Measurements from ENCODE around the gene CDH23. TPM values are rescaled to one million over a fixed set of nuclear protein-coding genes. Genes with fewer than 3 reads are reported as not detected.

Gene CDH23
- total and polyA plus RNA-seq, 2 of the 8 experiments (the other 6 are each of a cell fraction or from before 2014, with no cell fraction given), result 1.9 to 4.9 TPM

DNA sequence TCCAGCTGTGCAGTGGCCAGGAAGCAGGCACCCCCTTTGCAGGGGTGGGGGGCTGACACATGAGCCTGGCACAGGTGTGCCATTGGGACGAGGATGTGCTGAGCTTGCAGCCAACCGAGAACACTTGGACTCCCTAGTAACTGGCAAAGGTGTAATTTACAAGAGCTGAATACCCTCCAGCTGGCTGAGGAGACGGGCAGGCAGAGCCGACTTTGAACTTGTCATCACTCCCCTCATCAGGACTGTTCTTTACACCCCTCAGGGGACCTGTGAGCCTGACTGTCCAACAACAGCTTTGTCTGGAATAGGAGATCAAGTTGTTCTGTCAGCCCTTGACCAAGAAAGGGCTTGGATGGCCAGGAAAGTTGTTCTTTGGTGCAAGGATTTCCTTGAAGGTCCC lies 61.2 kb downstream of the CDH23 start:
- H3K79me2 ChIP-seq (ENCODE audit: control insufficient read depth in 1 of 2, insufficient read depth in 2 of 2, low read length in 2 of 2), result no peaks in the 10 kb centered on the region
- H4K8ac ChIP-seq (ENCODE audit: extremely low read depth, insufficient read depth, low read length), result peak overlapping the region; percentile 28; the same call in 1 of the 2 replicates
- no peaks in the 10 kb centered on the region for H3K23me2 ChIP-seq (ENCODE audit: low read depth, low read length)
- H2AK5ac ChIP-seq (ENCODE audit: low read depth, low read length), result no peak overlapping the region
- TF ChIP-seq SIRT6 (IDR thresholded peaks at IDR 0.05; ENCODE audit: low read length) (no peak), BRCA1 (IDR thresholded peaks at IDR 0.05; ENCODE audit: low read depth, low read length) (no peak), SAP30 (IDR thresholded peaks at IDR 0.05; ENCODE audit: insufficient read depth, insufficient replicate concordance, low read length) (no peak)
- H3K23ac ChIP-seq (ENCODE audit: insufficient read length), result no peak overlapping the region
- POLR2A ChIA-PET (ENCODE audit: partially characterized antibody), result interaction anchor here (1.3 kb wide), 1 partner anchor 18 kb away, joined by 3 read pairs; no protein-coding TSS in a partner anchor
- FAIRE-seq (no peak), DNase-seq (ENCODE audit: low read depth in 1 of 2, low spot score in 2 of 2) (no peak)
- H2BK120ac ChIP-seq (replicated peaks; ENCODE audit: low read depth, low read length), result no peak overlapping the region
- WGBS, 2 experiments (ENCODE audit: extremely low coverage in 1 of 2, insufficient coverage in 1 of 2, insufficient read length in 1 of 2, insufficient replicate concordance in 2 of 2, low coverage in 1 of 2, low lambda C conversion rate in 2 of 2, missing lambda C conversion rate in 1 of 2), result 83% methylated on average over 4 of the region's 4 CpGs; no CpG with 5 or more reads in 1 of the 2 experiments
- H3K9me3 ChIP-seq (ENCODE audit: insufficient read depth in 2 of 2, low read depth in 1 of 2, low read length in 1 of 2), result no peaks in the 10 kb centered on the region
- no peak overlapping the region for H4K5ac ChIP-seq (ENCODE audit: insufficient read length, low read depth, low read length)
- CTCF ChIA-PET (ENCODE audit: partially characterized antibody), result interaction anchor here (0.6 to 6.1 kb wide), 23 partner anchors 8 to 249 kb away, joined by 3 to 31 read pairs (median 4); partner anchors contain the start of gene CDH23
- H4K20me1 ChIP-seq (replicated peaks in 1 of 2; ENCODE audit: control insufficient read depth in 1 of 2, insufficient read depth in 2 of 2, low read length in 2 of 2), result no peaks in the 10 kb centered on the region
- H3K9ac ChIP-seq (replicated peaks in 1 of 4; ENCODE audit: extremely low read depth in 1 of 4, low read depth in 3 of 4, low read length in 3 of 4), result no peak overlapping the region
- no peak overlapping the region for H4K91ac ChIP-seq (replicated peaks; ENCODE audit: insufficient read length, low read length)
- H3K27me3 ChIP-seq (replicated peaks in 1 of 4; ENCODE audit: control insufficient read depth in 3 of 4, extremely low read depth in 1 of 4, insufficient read depth in 3 of 4, low read length in 3 of 4), result no peaks in the 10 kb centered on the region
- no peak overlapping the region for H3K4me2 ChIP-seq (ENCODE audit: insufficient read depth in 1 of 2, low read depth in 2 of 2, low read length in 2 of 2)
- H3K27ac ChIP-seq (ENCODE audit: low read depth, low read length), result no peak overlapping the region
- H3K4me3 ChIP-seq (ENCODE audit: extremely low read depth in 1 of 4, insufficient read depth in 2 of 4, low read depth in 3 of 4, low read length in 4 of 4), result no peak overlapping the region
- H3K18ac ChIP-seq (ENCODE audit: extremely low read depth, low read length), result no peak overlapping the region
- no peak overlapping the region for H2BK12ac ChIP-seq (ENCODE audit: low read depth, low read length)
- H3K79me1 ChIP-seq (ENCODE audit: low read depth, low read length), result no peaks in the 10 kb centered on the region
- no peaks in the 10 kb centered on the region for H3K4me1 ChIP-seq (replicated peaks in 1 of 4; ENCODE audit: control insufficient read depth in 3 of 4, insufficient read depth in 4 of 4, low read length in 3 of 4)
- no peaks in the 10 kb centered on the region for H3K36me3 ChIP-seq (ENCODE audit: control insufficient read depth in 2 of 4, insufficient read depth in 4 of 4, low read length in 3 of 4)
- H2BK5ac ChIP-seq (ENCODE audit: low read depth, low read length), result no peak overlapping the region
- no peak overlapping the region for H2BK20ac ChIP-seq (ENCODE audit: low read length)
- H3K14ac ChIP-seq (ENCODE audit: insufficient read length), result no peak overlapping the region
- no peak overlapping the region for H2AFZ ChIP-seq (ENCODE audit: low read length)
- H3K56ac ChIP-seq (replicated peaks; ENCODE audit: insufficient read length, low read depth, low read length), result no peak overlapping the region
- no peak overlapping the region for H3K4ac ChIP-seq (replicated peaks; ENCODE audit: insufficient read length, low read depth, low read length)
- H2BK15ac ChIP-seq (ENCODE audit: low read length), result no peak overlapping the region
